Naive thymus-derived CD8-positive, alpha-beta T cell (primary cell): ENCODE data around the gene SLC6A6. TPM values are rescaled to one million over a fixed set of nuclear protein-coding genes. Genes with fewer than 3 reads are reported as not detected.

Experiments used
- ATAC-seq, 2 donors: fragments of 150-1000 bp; cut with Tn5 transposase in 1 of 2; sonication (Bioruptor Pico), chemical (Tn5 transposase) in 1 of 2; 1 replicate in 1 of 2; 2 replicates in 1 of 2; pipeline ENCODE4 v1.10.0; 2021; ENCODE audit warnings: mild to moderate bottlenecking in 2 of 2, moderate library complexity in 2 of 2
- POLR2A ChIA-PET: fragments of 350-600 bp; sonication (Branson Sonifier 250); formaldehyde crosslinking; loops from one replicate; lab custom pipeline; 2021; ENCODE audit warnings: antibody characterized with exemption; lab: Charles Lee
- DNase-seq, 10 donors: peaks; one replicate each; pipeline versions ENCODE4 v3.0.0 to v3.0.0-alpha.2; 2020 to 2022
- H3K27ac Mint-ChIP-seq, 10 donors: one replicate each; pipeline ENCODE4 v1.8.0; 2020 to 2022; ENCODE audit warnings: mild to moderate bottlenecking in 10 of 10, mixed read lengths in 10 of 10, moderate library complexity in 4 of 10, inconsistent platforms in 1 of 10
- H3K27me3 Mint-ChIP-seq, 5 donors: one replicate each; pipeline ENCODE4 v1.8.0; 2021 to 2022; ENCODE audit warnings: mixed read lengths in 5 of 5
- H3K36me3 Mint-ChIP-seq, 3 donors: one replicate each; pipeline ENCODE4 v1.8.0; 2020 to 2022; ENCODE audit warnings: mixed read lengths in 3 of 3, mild to moderate bottlenecking in 2 of 3, inconsistent platforms in 1 of 3
- H3K4me1 Mint-ChIP-seq, 4 donors: one replicate each; pipeline ENCODE4 v1.8.0; 2021 to 2022; ENCODE audit warnings: mixed read lengths in 4 of 4
- H3K4me3 Mint-ChIP-seq, 10 donors: one replicate each; pipeline ENCODE4 v1.8.0; 2020 to 2022; ENCODE audit warnings: mild to moderate bottlenecking in 10 of 10, mixed read lengths in 10 of 10, moderate library complexity in 6 of 10, inconsistent platforms in 1 of 10
- H3K9me3 Mint-ChIP-seq, 9 donors: one replicate each; pipeline ENCODE4 v1.8.0; 2020 to 2022; ENCODE audit warnings: mixed read lengths in 9 of 9, mild to moderate bottlenecking in 3 of 9, inconsistent platforms in 1 of 9, moderate library complexity in 1 of 9
- polyA plus RNA-seq, 3 donors: library from polyadenylated mRNA; unstranded; fragments of 300-500 nt; fragmentation: Illumina TruSeq; gene quantifications; one replicate each; pipeline ENCODE4 v1.2.3, GENCODE V29; 2021
- total RNA-seq, 8 experiments: library from RNA in 2 of 8; stranded (reverse) in 2 of 8; gene quantifications; one replicate each; pipeline ENCODE4 v1.2.3 and lab custom pipeline; 2021 to 2026

The SLC6A6 gene
- total and polyA plus RNA-seq, 5 experiments from 2014 or later, result 2.1 to 43.7 (median 5.0) TPM

- H3K27ac Mint-ChIP-seq, result no peak overlapping the region
- POLR2A ChIA-PET, result no interaction called here
- H3K36me3 Mint-ChIP-seq, result peaks cover 0 to 67% (median 4%) of the 10 kb centered on the region in 3 donors
- H3K27me3 Mint-ChIP-seq, result no peaks in the 10 kb centered on the region
- no peaks in the 10 kb centered on the region for H3K9me3 Mint-ChIP-seq
- DNase-seq (no peak), ATAC-seq (no peak)
- no peak overlapping the region for H3K4me3 Mint-ChIP-seq
- H3K4me1 Mint-ChIP-seq, result peaks cover 0 to 5% (median under 1%) of the 10 kb centered on the region in 4 donors
These were observed 70.3 kb downstream of the SLC6A6 start for GRCh38 chr3:14472471-14473351.

- POLR2A ChIA-PET, result no interaction called here
- Mint-ChIP-seq H3K36me3 (peaks cover 0 to 70% (median 4%) of the 10 kb centered on the region in 3 donors), H3K9me3 (no peaks in the 10 kb centered on the region), H3K27me3 (no peaks in the 10 kb centered on the region), H3K4me1 (peaks cover 0 to 1% (median 0%) of the 10 kb centered on the region in 4 donors), H3K27ac (no peak overlapping the region), H3K4me3 (no peak overlapping the region)
- DNase-seq, result no peak
- no peak for ATAC-seq
These were observed 71.0 kb downstream of the SLC6A6 start for GRCh38 chr3:14473411-14473891.

- DNase-seq (no peak), ATAC-seq (no peak)
- peaks cover 0 to 75% (median 8%) of the 10 kb centered on the region in 3 donors for H3K36me3 Mint-ChIP-seq
- no peak overlapping the region for H3K27ac Mint-ChIP-seq
- POLR2A ChIA-PET, result no interaction called here
- peaks cover 0 to 1% (median 0%) of the 10 kb centered on the region in 4 donors for H3K4me1 Mint-ChIP-seq
- H3K9me3 Mint-ChIP-seq, result no peaks in the 10 kb centered on the region
- H3K4me3 Mint-ChIP-seq, result no peak overlapping the region
- no peaks in the 10 kb centered on the region for H3K27me3 Mint-ChIP-seq
These were observed 72.1 kb downstream of the SLC6A6 start for GRCh38 chr3:14474363-14475081.

- H3K27ac Mint-ChIP-seq, result no peak overlapping the region
- peaks cover 0 to 75% (median 8%) of the 10 kb centered on the region in 3 donors for H3K36me3 Mint-ChIP-seq
- ATAC-seq, result no peak
- no peak overlapping the region for H3K4me3 Mint-ChIP-seq
- H3K27me3 Mint-ChIP-seq, result no peaks in the 10 kb centered on the region
- DNase-seq, result no peak
- H3K4me1 Mint-ChIP-seq, result peaks cover 0 to 1% (median 0%) of the 10 kb centered on the region in 4 donors
- POLR2A ChIA-PET, result no interaction called here
- no peaks in the 10 kb centered on the region for H3K9me3 Mint-ChIP-seq
These were observed 73.2 kb downstream of the SLC6A6 start for GRCh38 chr3:14475621-14476020.

DNA sequence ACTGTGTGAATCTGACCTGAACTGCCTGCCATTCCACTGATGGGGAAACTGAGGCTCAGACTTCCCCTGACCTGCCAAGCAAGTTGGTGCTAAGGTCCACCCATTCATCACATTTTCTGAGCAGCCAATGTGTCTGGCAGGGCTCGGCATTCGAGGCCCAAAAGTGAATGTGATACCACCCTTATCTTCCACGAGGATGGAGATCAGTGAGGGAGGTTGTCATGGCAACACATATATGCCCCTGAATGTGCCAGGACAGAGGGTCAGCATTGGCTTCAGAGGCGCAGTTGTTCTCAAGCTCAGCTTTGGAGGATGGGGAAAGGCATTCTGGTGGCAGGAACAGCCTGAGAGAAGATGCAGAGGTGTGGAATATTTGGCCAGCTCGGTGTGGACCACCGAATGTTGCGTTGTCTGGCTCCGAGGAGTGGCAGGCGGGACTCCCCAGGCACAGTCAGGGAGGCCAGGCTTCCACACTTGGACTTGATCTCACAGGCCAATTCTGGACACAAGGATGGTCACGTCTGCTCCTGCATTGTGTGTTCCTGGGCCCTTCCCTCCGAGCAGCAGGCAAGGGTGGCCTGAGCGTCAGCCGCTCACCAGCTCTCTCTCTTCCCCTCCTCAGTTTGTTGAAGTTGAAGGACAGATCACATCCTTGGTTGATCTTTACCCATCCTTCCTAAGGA, 74.3 kb downstream of the SLC6A6 start:
- H3K27me3 Mint-ChIP-seq, result no peaks in the 10 kb centered on the region
- H3K27ac Mint-ChIP-seq, result peak overlapping the region in 1 of 10 donors; percentile 75
- H3K9me3 Mint-ChIP-seq, result no peaks in the 10 kb centered on the region
- ATAC-seq (no peak), DNase-seq (no peak)
- POLR2A ChIA-PET, result no interaction called here
- peaks cover 0 to 79% (median 13%) of the 10 kb centered on the region in 3 donors for H3K36me3 Mint-ChIP-seq
- no peak overlapping the region for H3K4me3 Mint-ChIP-seq
- H3K4me1 Mint-ChIP-seq, result peaks cover 0 to 1% (median 0%) of the 10 kb centered on the region in 4 donors

DNA sequence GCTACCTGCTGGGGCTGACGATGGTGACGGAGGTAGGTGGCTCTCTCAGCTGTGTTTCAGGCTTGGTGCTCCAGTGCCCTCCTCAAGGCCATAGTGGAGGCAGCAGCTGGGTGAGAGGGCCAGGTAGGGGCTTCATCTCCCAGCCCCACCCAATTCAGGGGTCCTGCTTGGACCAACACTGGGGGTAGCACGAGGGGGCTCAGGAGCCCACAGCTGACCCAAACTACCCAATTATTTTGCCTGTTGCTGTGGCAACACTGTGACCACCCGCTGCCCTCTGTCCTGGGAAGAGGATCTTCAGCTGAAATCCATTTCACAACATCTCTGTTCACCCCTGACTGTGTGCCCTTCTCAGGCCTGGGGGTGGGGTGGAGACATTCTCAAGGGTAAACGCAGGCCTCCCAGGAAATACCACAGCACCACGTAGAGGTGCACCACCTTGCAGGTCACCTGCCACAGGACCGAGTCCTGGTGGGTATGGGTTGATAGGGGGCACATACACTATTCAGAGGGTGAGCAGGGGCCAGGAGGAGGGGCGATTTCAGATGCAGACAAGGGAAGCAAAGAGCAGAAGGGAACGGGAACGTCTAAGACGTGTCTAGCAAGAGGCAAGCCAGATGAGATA, 75.0 kb downstream of the SLC6A6 start:
- H3K27ac Mint-ChIP-seq, result no peak overlapping the region
- H3K36me3 Mint-ChIP-seq, result peaks cover 0 to 79% (median 15%) of the 10 kb centered on the region in 3 donors
- H3K9me3 Mint-ChIP-seq, result no peaks in the 10 kb centered on the region
- no peak overlapping the region for H3K4me3 Mint-ChIP-seq
- ATAC-seq, result no peak
- peaks cover 0 to 1% (median 0%) of the 10 kb centered on the region in 4 donors for H3K4me1 Mint-ChIP-seq
- no peak for DNase-seq
- H3K27me3 Mint-ChIP-seq, result no peaks in the 10 kb centered on the region
- POLR2A ChIA-PET, result no interaction called here

- Mint-ChIP-seq H3K27me3 (no peaks in the 10 kb centered on the region), H3K4me3 (no peak overlapping the region), H3K4me1 (no peaks in the 10 kb centered on the region), H3K9me3 (no peaks in the 10 kb centered on the region), H3K36me3 (peaks cover 0 to 79% (median 11%) of the 10 kb centered on the region in 3 donors), H3K27ac (no peak overlapping the region)
- DNase-seq (no peak), ATAC-seq (no peak)
- POLR2A ChIA-PET, result no interaction called here
These were observed 76.6 kb downstream of the SLC6A6 start for GRCh38 chr3:14478956-14479550.

- Mint-ChIP-seq H3K36me3 (peaks cover 3 to 79% (median 14%) of the 10 kb centered on the region in 3 donors), H3K9me3 (no peaks in the 10 kb centered on the region), H3K4me1 (peaks cover 0 to 2% (median 0%) of the 10 kb centered on the region in 4 donors), H3K27ac (no peak overlapping the region), H3K27me3 (no peaks in the 10 kb centered on the region), H3K4me3 (no peak overlapping the region)
- POLR2A ChIA-PET, result no interaction called here
- ATAC-seq, result no peak
- no peak for DNase-seq
These were observed 77.2 kb downstream of the SLC6A6 start for GRCh38 chr3:14479591-14479990.

- Mint-ChIP-seq H3K9me3 (no peaks in the 10 kb centered on the region), H3K36me3 (peaks cover 8 to 84% (median 14%) of the 10 kb centered on the region in 3 donors), H3K27me3 (no peaks in the 10 kb centered on the region), H3K27ac (peak overlapping the region in 1 of 10 donors; percentile 62), H3K4me3 (no peak overlapping the region), H3K4me1 (peaks cover 0 to 2% (median 0%) of the 10 kb centered on the region in 4 donors)
- ATAC-seq, result no peak
- no peak for DNase-seq
- POLR2A ChIA-PET, result no interaction called here
These were observed 78.0 kb downstream of the SLC6A6 start for GRCh38 chr3:14480207-14481017.

GRCh38 chr3:14481018-14481645, 78.7 kb downstream of the SLC6A6 start:
- Mint-ChIP-seq H3K4me1 (peaks cover 0 to 2% (median 0%) of the 10 kb centered on the region in 4 donors), H3K4me3 (no peak overlapping the region), H3K36me3 (peaks cover 8 to 84% (median 14%) of the 10 kb centered on the region in 3 donors), H3K9me3 (no peaks in the 10 kb centered on the region), H3K27me3 (no peaks in the 10 kb centered on the region), H3K27ac (peak overlapping the region in 2 of 10 donors; percentile 62 to 74)
- DNase-seq (no peak), ATAC-seq (no peak)
- POLR2A ChIA-PET, result no interaction called here

- Mint-ChIP-seq H3K36me3 (peaks cover 8 to 85% (median 14%) of the 10 kb centered on the region in 3 donors), H3K27ac (peak overlapping the region in 1 of 10 donors; percentile 6), H3K4me1 (peaks cover 0 to 2% (median 0%) of the 10 kb centered on the region in 4 donors), H3K9me3 (no peaks in the 10 kb centered on the region), H3K27me3 (no peaks in the 10 kb centered on the region), H3K4me3 (no peak overlapping the region)
- POLR2A ChIA-PET, result no interaction called here
- DNase-seq, result no peak
- no peak for ATAC-seq
These were observed 79.2 kb downstream of the SLC6A6 start for GRCh38 chr3:14481646-14482036.
